ENCODE results near the gene NBEA.

DNA sequence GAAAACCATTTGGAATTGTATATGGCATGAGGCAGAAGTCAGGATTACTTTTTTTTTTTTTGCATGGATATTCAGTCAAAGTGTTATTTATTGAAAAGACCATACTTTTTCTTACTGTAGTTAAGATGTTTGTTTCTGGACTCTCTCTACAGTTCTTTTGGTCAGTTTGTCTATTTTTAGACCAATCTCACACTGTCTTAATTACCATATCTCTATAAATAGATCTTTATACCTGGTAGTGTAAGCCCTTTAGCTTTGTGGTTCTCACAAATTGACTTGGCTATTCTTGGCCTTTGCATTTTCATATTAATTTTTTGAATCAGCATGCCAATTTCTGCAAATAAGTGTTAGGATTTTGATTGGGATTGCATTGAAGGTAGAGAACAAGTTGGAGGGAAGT, 437.6 kb downstream of the NBEA start:
- TF ChIP-seq, protein P1, sequence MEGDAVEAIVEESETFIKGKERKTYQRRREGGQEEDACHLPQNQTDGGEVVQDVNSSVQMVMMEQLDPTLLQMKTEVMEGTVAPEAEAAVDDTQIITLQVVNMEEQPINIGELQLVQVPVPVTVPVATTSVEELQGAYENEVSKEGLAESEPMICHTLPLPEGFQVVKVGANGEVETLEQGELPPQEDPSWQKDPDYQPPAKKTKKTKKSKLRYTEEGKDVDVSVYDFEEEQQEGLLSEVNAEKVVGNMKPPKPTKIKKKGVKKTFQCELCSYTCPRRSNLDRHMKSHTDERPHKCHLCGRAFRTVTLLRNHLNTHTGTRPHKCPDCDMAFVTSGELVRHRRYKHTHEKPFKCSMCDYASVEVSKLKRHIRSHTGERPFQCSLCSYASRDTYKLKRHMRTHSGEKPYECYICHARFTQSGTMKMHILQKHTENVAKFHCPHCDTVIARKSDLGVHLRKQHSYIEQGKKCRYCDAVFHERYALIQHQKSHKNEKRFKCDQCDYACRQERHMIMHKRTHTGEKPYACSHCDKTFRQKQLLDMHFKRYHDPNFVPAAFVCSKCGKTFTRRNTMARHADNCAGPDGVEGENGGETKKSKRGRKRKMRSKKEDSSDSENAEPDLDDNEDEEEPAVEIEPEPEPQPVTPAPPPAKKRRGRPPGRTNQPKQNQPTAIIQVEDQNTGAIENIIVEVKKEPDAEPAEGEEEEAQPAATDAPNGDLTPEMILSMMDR (conservative IDR thresholded peaks at IDR 0.05), result no peak
- TF ChIP-seq ZFX (IDR thresholded peaks at IDR 0.05), result no peak
